ENCODE results near the gene CACNA1C. TPM values are rescaled to one million over a fixed set of nuclear protein-coding genes. Genes with fewer than 3 reads are reported as not detected.

Gene CACNA1C
- total and polyA plus RNA-seq, 8 donors = 0.31 to 55.8 (median 7.2) TPM

- Histone ChIP-seq H3K27ac (no peak overlapping the region), H3K36me3 (no peaks in the 10 kb centered on the region), H3K27me3 (no peaks in the 10 kb centered on the region), H3K4me3 (no peak overlapping the region), H3K4me1 (no peaks in the 10 kb centered on the region), H3K9me3 (no peaks in the 10 kb centered on the region)
- TF ChIP-seq POLR2A (IDR thresholded peaks at IDR 0.05) = no peak
- 59 to 93% (median 84%) methylated on average over 5 of the region's 5 CpGs for WGBS, 5 donors
- no peak for DNase-seq
- intact Hi-C loops (cut with DNase I; ENCODE audit: low total_unique reads) = no loop called here
Measured at GRCh38 chr12:2475984-2476383, 423.2 kb downstream of the CACNA1C start.

GRCh38 chr12:2477009-2477766 lies 424.4 kb downstream of the CACNA1C start:
- TF ChIP-seq EP300 (IDR thresholded peaks at IDR 0.05) = no peak
- no peak for TF ChIP-seq CTCF (IDR thresholded peaks at IDR 0.05)
- no peak for TF ChIP-seq POLR2AphosphoS5 (IDR thresholded peaks at IDR 0.05)
- TF ChIP-seq POLR2A (IDR thresholded peaks at IDR 0.05) = no peak
- 84 to 88% (median 87%) methylated on average over 8 of the region's 8 CpGs for WGBS, 5 donors

GRCh38 chr12:2479851-2480535 lies 427.2 kb downstream of the CACNA1C start:
- TF ChIP-seq CTCF (IDR thresholded peaks at IDR 0.05) = no peak
- no peak for TF ChIP-seq POLR2AphosphoS5 (IDR thresholded peaks at IDR 0.05)
- no peak for TF ChIP-seq EP300 (IDR thresholded peaks at IDR 0.05)
- TF ChIP-seq POLR2A (IDR thresholded peaks at IDR 0.05) = no peak
- Histone ChIP-seq H3K4me1 (no peaks in the 10 kb centered on the region), H3K27ac (no peak overlapping the region), H3K36me3 (no peaks in the 10 kb centered on the region), H3K9me3 (no peaks in the 10 kb centered on the region), H3K27me3 (no peaks in the 10 kb centered on the region), H3K4me3 (no peak overlapping the region)
- DNase-seq = no peak
- 68 to 79% (median 77%) methylated on average over 13 of the region's 13 CpGs for WGBS, 5 donors
- intact Hi-C loops (cut with DNase I; ENCODE audit: low total_unique reads) = no loop called here

More at GRCh38 chr12:2477009-2477766, 424.4 kb downstream of the CACNA1C start:
- Histone ChIP-seq H3K36me3 (no peaks in the 10 kb centered on the region), H3K27ac (no peak overlapping the region), H3K4me1 (no peaks in the 10 kb centered on the region), H3K9me3 (no peaks in the 10 kb centered on the region), H3K4me3 (no peak overlapping the region), H3K27me3 (no peaks in the 10 kb centered on the region)
- intact Hi-C loops (cut with DNase I; ENCODE audit: low total_unique reads) = no loop called here
- no peak for DNase-seq

GRCh38 chr12:2481346-2481745 lies 428.6 kb downstream of the CACNA1C start:
- no peak for DNase-seq
- Histone ChIP-seq H3K4me1 (peaks cover 0 to 7% (median 0%) of the 10 kb centered on the region in 4 donors), H3K27ac (no peak overlapping the region), H3K4me3 (no peak overlapping the region), H3K9me3 (no peaks in the 10 kb centered on the region), H3K27me3 (no peaks in the 10 kb centered on the region), H3K36me3 (no peaks in the 10 kb centered on the region)
- TF ChIP-seq EP300 (IDR thresholded peaks at IDR 0.05) (no peak), CTCF (IDR thresholded peaks at IDR 0.05) (no peak), POLR2A (IDR thresholded peaks at IDR 0.05) (no peak), POLR2AphosphoS5 (IDR thresholded peaks at IDR 0.05) (no peak)
- intact Hi-C loops (cut with DNase I; ENCODE audit: low total_unique reads) = no loop called here
- WGBS, 5 donors = 83 to 96% (median 89%) methylated on average over 8 of the region's 8 CpGs
